GM21717 (cell line): ENCODE results near the gene DPM3.

ENCODE experiments used
- ATAC-seq: cut with Tn5 transposase; IDR thresholded peaks from one replicate; pipeline ENCODE4 v1.9.1; 2021; ENCODE audit warnings: mild to moderate bottlenecking, moderate library complexity; ENCODE audit not compliant: unreplicated experiment

DPM3 gene

DNA sequence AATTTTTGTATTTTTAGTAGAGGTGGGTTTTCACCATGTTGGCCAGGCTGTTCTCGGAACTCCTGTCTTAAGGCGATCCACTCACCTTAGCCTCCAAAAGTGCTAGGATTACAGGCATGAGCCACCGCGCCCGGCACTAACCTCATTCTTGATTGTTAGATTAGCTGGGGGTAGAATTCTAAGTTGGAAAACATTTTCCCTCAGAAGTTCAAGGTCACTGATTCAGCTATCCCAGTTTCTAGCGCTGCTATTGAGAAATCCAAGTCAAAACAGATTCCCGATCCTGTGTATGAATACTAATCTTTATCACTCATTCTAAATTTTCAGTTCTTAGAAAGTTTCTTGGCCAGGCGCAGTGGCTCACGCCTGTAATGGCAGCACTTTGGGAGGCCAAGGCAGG is 37.0 kb downstream of the DPM3 start:
- ATAC-seq: no peak

DNA sequence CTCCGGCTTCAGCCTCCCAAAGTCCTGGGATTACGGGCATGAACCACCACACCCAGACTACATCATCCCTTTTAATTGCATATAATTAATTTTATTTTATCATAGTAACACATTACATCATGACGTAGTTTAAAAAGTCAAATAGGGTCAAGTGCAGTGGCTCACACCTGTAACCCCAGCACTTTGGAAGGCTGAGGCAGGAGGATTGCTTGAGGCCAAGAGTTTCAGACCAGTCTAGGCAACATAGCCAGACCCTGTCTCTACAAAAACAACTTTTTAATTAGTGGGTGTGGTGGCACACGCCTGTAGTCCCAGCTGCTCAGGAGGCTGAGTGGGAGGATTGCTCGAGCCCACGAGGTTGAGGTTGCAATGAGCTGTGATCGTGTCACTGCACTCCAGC is 41.0 kb downstream of the DPM3 start:
- ATAC-seq: no peak

DNA sequence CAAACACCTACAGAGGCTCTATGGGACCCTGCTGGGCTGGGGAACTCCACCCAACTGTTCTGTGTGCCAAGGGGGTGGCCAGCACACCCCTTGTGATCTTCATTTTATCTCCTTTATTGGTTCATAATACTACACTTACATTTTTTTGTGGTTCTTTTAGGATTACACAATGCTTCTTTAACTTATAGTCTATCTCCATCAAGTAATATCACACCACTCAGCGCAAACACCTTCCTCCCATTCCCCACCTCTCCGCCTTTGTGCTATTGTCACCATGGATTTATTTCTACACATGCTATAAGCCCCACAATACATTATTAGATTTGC is 45.7 kb downstream of the DPM3 start:
- ATAC-seq: no peak

DNA sequence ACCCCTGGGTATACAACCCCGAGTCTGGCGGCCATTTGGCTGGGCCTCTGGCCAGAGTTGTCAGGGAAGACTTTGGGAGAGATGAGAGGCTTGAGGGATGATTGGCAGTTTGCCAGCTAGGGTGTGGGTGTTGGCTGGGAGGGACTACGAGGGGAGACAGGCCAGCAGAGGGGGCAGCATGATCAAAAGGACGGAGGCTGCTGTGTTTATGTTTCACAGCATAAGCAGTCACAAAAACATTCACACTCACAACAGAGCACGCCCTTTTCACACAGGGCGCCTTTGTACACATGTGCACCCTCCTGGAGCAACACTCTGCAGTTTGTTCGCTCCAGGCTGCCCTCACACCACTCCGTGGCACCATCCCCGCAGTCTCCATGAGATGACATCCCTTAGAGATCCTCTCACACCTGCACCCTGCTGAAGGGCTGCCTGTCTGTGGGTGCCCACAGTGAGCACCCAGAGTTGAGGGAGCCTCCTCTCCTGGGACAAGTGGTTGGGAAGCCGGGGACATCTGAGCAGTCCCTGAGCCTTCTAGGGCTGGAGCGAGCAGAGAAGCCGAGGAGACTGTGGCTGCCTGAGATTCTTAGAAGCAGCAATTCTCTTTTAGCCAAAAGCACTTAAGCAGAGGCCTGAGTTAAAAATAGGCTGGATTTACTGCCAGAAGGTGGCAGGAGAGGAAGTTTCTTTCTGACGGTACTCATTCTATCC is 46.3 kb downstream of the DPM3 start:
- ATAC-seq: no peak

DNA sequence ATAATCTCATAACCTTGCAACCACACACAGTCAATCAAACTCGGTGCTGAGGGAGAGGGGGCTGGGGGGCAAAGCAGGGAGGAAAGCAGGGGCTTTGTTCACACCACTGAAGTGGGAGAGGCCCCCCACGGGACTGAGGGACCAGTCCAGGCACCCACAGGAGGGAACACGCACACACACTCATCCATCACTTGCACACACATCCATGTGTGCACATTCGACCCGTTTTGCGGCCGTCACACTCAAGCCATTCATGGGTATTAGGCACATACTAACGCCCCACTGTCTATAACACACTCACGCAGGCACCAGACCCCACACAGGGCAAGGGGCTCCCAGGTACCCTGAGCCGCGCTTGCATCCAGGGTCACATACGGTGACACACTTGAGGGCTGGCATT is 47.7 kb downstream of the DPM3 start:
- ATAC-seq: no peak

DNA sequence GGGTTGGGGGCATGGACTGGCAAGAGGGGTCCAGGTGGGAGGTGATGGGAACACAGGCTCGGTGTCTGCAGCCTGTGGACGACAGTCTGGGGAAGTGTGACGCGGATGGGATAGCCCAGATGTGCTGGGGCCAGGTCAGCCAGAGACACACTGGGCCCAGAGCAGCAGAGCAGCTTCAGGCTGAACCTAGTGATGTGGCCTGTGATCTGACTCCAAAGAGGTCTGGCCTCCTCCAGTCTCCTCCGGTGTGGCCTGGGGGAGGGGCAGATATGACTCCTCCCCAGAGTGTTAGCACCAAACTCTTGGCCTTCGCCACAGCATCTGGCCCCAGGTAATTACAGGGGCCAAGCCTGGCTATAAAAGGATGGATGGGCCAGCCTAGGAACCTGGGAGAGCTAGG is 48.2 kb downstream of the DPM3 start:
- no peak for ATAC-seq

DNA sequence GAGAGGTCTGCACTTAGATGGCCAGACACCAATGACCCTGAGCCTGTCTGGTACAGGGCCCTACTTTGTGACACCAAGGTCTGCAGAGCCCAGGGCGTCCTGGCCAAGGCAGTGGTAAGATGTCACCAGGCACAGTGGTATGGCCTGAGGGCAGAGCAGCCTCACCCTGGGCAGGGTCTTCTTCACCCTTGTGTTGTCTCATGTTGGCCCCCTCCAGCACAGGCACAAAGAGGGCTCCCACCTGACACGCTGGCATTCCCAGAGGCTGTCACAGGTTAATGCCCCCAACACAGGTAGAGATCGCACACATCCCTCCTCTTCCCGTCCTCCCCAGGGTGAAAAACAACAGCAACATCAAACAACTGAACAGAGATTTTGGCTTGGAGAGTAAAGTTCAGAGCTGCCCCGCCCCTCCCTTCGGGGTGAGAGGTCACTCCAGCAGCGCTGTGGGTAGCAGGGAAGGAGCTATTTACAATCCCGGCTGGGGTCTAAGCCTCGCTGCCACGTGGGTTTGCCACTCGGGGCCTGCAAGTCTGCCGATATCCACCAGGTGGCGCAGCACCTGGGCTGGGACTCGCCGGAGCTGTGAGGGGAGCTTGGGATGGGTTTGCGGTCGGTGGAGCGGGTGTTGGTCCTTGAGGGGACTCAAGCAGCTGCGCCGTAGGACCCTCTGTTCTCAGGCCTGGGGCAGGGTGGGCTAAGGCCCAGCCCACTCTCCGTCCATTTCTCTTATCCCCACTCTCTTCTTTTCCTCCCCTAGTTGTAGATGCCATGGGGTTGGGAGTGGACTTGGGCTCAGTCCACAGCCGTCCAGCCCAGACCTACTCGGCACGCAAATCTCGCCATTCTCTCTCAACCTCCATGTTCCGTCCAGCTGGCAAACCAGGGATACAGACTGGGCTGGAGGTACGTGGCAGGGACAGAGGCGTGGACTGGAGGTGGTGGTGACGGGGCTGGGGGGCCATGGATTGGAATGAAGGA is 49.0 kb downstream of the DPM3 start:
- ATAC-seq: no peak
